NCI-H82 treated with DMSO at 0.1 percent for 48 hours (cell line): Measurements from ENCODE around the gene KRT14.

Experiments used
- DNase-seq: peaks from one replicate; lab custom pipeline; 2025; ENCODE audit not compliant: unreplicated experiment; lab: John Stamatoyannopoulos, UW

The KRT14 gene

DNA sequence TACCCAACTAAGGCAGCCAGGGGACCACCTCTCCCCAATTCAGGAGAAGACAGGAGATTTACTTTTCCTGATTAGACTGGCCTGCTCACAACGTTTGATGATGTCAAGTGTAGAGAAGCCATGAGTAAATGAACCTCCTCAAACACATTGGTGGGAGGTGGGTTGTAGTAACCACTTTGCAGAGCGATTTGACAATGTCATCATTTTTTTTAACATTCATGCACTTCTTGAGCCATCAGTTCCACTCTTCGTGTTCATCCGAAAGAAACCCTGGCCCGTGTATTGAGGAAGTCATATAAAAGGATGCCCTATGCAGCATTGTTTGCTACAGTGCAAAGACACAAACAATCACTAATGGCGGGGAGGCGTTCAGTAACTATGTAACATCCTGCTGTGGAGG is 53.1 kb downstream of the KRT14 start:
- no peak for DNase-seq

DNA sequence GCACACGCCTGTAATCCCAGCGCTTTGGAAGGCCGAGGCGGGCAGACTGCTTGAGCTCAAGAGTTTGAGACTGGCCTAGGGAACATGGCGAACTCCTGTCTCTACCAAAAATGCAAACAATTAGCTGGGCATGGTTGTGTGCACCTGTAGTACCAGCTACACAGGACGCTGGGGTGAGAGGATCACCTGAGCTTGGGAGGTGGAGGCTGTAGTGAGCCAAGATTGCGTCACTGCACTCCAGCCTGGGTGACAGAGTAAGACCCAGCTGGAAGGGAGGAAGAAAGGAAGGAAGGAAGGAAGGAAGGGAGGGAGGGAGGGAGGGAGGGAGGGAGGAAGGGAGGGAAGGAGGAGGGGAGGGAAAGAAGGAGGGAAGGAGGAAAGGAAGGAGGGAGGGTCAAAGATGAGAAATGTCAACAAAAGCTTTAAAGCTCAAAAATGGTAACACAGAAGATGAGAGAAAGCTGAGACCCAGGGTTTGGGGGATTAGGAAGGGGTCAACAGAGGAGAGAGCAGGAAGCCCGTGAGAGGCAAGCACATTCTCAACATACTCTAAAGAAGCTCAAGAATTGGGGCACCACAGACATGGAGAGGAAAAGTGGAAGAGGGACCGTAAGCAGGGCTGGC is 53.6 kb downstream of the KRT14 start:
- DNase-seq, result no peak
